GM10266 (cell line): ENCODE measurements around the gene KDR.

Source experiments
- DNase-seq: peaks from one replicate; pipeline ENCODE4 v3.0.0; 2012; ENCODE audit errors: extremely low spot score
- CTCF ChIP-seq: IDR thresholded peaks from 2 replicates; pipeline ENCODE4 v1.5.1; 2012; ENCODE audit warnings: mild to moderate bottlenecking, low read depth; ENCODE audit not compliant: control insufficient read depth, insufficient read depth; ENCODE audit errors: missing control alignments

KDR gene

GRCh38 chr4:55069248-55069647, 56.1 kb downstream of the KDR start:
- DNase-seq, result no peak

GRCh38 chr4:55068522-55068921, 56.9 kb downstream of the KDR start:
- DNase-seq, result no peak
- no peak for TF ChIP-seq CTCF

More at GRCh38 chr4:55069248-55069647, 56.1 kb downstream of the KDR start:
- TF ChIP-seq CTCF, result no peak

- DNase-seq, result no peak
- TF ChIP-seq CTCF, result no peak
These were observed 59.4 kb downstream of the KDR start for GRCh38 chr4:55066018-55066417.

GRCh38 chr4:55055529-55055928, 69.9 kb downstream of the KDR start:
- no peak for DNase-seq

GRCh38 chr4:55051532-55051931, 73.9 kb downstream of the KDR start:
- TF ChIP-seq CTCF, result no peak
- no peak for DNase-seq

More at GRCh38 chr4:55055529-55055928, 69.9 kb downstream of the KDR start:
- no peak for TF ChIP-seq CTCF

- no peak for TF ChIP-seq CTCF
- DNase-seq, result no peak
These were observed 74.9 kb downstream of the KDR start for GRCh38 chr4:55050418-55050950.

GRCh38 chr4:55038176-55038890, 87.1 kb downstream of the KDR start:
- no peak for DNase-seq
- TF ChIP-seq CTCF, result no peak
